Measurements from ENCODE around the gene LETM1.

GRCh38 chr4:1873291-1873690, 17.3 kb upstream of the LETM1 start:
- no peak for TF ChIP-seq POLR2A (IDR thresholded peaks at IDR 0.05)
- TF ChIP-seq, protein P1, sequence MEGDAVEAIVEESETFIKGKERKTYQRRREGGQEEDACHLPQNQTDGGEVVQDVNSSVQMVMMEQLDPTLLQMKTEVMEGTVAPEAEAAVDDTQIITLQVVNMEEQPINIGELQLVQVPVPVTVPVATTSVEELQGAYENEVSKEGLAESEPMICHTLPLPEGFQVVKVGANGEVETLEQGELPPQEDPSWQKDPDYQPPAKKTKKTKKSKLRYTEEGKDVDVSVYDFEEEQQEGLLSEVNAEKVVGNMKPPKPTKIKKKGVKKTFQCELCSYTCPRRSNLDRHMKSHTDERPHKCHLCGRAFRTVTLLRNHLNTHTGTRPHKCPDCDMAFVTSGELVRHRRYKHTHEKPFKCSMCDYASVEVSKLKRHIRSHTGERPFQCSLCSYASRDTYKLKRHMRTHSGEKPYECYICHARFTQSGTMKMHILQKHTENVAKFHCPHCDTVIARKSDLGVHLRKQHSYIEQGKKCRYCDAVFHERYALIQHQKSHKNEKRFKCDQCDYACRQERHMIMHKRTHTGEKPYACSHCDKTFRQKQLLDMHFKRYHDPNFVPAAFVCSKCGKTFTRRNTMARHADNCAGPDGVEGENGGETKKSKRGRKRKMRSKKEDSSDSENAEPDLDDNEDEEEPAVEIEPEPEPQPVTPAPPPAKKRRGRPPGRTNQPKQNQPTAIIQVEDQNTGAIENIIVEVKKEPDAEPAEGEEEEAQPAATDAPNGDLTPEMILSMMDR (IDR thresholded peaks at IDR 0.05 in 4 of 5, conservative IDR thresholded peaks at IDR 0.05 in 1 of 5), result no peak

Data from gastrocnemius medialis (tissue), 4 donors.